Esophagus muscularis mucosa (tissue), 4 donors: ENCODE data around the gene GALNTL6.
"Not testable (repeated sequence)": the region's sequence is repeated elsewhere in the genome, so short reads cannot be mapped to it uniquely, and the experiment has no call there.

Experiments
- EP300 ChIP-seq: sonication (generic); formaldehyde crosslinking; IDR thresholded peaks from one replicate; pipeline ENCODE4 v1.6.1; 2017; ENCODE audit warnings: antibody characterized with exemption
- POLR2A ChIP-seq: fragments of 450-650 bp; IDR thresholded peaks from one replicate; pipeline ENCODE4 v1.6.1; 2017; ENCODE audit warnings: antibody characterized with exemption, moderate library complexity, mild to moderate bottlenecking, low read depth
- TF ChIP-seq, protein P1 (sequence below), 3 experiments: fragments of 200-600 bp in 2 of 3; fragments of 450-650 bp in 1 of 3; sonication (generic) in 2 of 3; IDR thresholded peaks; one replicate each; pipeline ENCODE4 v1.5.1; 2017 to 2019; ENCODE audit warnings: antibody characterized with exemption in 3 of 3, mild to moderate bottlenecking in 2 of 3, moderate library complexity in 1 of 3

DNA sequence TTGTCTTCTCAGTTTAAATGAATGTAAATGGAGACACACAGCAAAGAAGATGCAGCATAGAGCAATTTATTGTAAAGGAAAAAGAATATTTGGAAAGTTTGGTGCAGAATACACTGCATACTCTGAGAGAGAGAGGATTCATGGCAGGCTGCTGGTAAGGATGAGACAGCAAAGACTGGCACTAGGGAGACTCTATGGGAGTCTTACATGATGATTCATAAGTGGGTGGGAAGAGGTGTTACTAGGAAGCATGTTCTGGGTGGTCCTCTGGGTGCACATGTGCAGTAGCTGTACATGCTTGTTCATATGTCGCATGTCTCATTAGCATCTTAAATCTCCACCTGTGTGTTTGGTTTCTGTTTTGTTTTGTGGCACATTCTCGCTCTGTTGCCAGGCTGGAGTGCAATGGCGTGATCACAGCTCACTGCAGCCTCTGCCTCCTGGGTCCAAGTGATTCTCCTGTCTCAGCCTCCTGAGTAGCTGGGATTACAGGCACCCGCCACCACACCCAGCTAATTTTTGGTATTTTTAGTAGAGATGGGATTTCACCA is 1164.4 kb downstream of the GALNTL6 start:
- TF ChIP-seq, protein P1, sequence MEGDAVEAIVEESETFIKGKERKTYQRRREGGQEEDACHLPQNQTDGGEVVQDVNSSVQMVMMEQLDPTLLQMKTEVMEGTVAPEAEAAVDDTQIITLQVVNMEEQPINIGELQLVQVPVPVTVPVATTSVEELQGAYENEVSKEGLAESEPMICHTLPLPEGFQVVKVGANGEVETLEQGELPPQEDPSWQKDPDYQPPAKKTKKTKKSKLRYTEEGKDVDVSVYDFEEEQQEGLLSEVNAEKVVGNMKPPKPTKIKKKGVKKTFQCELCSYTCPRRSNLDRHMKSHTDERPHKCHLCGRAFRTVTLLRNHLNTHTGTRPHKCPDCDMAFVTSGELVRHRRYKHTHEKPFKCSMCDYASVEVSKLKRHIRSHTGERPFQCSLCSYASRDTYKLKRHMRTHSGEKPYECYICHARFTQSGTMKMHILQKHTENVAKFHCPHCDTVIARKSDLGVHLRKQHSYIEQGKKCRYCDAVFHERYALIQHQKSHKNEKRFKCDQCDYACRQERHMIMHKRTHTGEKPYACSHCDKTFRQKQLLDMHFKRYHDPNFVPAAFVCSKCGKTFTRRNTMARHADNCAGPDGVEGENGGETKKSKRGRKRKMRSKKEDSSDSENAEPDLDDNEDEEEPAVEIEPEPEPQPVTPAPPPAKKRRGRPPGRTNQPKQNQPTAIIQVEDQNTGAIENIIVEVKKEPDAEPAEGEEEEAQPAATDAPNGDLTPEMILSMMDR (IDR thresholded peaks at IDR 0.05), result not testable (repeated sequence)
- TF ChIP-seq POLR2A, EP300: not testable (repeated sequence)
